ENCODE data around the gene NOP10.

The NOP10 gene

DNA sequence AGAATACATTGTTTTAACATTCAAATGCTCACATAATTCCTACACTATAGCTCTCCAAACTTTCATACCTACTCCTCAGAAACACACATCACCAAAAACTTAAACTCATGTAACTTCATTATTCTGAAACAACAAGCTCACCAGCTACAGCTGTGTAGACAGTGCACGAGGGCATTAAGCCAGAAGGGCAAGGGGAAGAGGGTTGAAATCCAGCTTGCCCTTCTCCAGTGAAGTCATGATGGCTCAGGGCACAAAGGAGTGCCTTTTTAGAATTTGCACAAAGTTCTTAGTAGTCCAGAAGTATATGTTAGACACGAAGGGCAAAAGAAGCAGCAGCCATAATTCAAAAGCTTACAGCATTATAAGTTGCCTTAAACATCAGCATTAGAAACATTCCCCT lies 13.9 kb downstream of the NOP10 start:
- no peak for DNase-seq

GRCh38 chr15:34327906-34328305 lies 15.0 kb downstream of the NOP10 start:
- DNase-seq: no peak

- DNase-seq: no peak
Measured at GRCh38 chr15:34325368-34325767, 17.6 kb downstream of the NOP10 start.

- no peak for DNase-seq
Measured at GRCh38 chr15:34324933-34325332, 18.0 kb downstream of the NOP10 start.

DNA sequence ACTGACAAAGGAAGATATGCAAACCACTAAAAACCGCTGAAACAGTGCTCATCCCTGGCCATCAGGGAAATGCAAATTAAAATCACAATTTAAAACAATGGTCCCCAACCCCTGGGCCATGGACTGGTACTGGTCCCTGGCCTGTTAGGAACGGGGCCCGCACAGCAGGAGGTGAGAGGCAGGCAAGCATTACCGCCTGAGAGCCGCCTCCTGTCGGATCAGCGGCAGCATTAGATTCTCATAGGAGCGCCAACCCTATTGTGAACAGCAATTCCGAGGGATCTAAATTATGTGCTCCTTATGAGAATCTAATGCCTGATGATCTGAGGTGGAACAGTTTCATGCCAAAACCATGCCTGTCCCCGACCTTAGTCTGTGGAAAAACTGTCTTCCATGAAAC lies 19.7 kb downstream of the NOP10 start:
- DNase-seq: no peak

- peak; percentile 42 for DNase-seq
Measured at GRCh38 chr15:34318277-34319079, 24.5 kb downstream of the NOP10 start.

GRCh38 chr15:34314491-34315490 lies 28.1 kb downstream of the NOP10 start:
- no peak for DNase-seq

GRCh38 chr15:34311563-34311962 lies 31.4 kb downstream of the NOP10 start:
- no peak for DNase-seq

- no peak for DNase-seq
Measured at GRCh38 chr15:34304613-34305012, 38.3 kb downstream of the NOP10 start.

DNA sequence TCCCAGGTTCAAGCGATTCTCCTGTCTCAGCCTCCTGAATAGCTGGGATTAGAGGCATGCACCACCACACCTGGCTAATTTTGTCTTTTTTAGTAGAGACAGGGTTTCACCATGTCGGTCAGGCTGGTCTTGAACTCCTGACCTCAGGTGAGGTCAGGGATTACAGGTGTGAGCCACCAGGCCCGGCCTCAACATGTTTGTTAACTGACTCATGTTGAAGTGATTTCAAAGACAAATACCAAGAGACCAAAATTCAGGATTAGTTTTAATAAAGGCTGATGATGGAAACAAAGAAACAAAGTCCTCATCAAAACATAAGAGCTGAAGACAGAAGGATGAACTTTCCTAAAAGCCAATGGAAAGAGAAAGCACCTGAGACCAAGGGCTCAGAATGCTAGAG lies 41.9 kb downstream of the NOP10 start:
- DNase-seq: no peak

- DNase-seq: no peak
Measured at GRCh38 chr15:34297059-34297458, 45.9 kb downstream of the NOP10 start.

- no peak for DNase-seq
Measured at GRCh38 chr15:34292621-34293020, 50.3 kb downstream of the NOP10 start.

Data from stimulated activated CD4-positive, alpha-beta T cell treated with anti-CD3 and anti-CD28 coated beads, Interleukin-15, amount 100 ng/mL, for 24 hours (primary cell).